ENCODE data around the gene MYORG. TPM values are rescaled to one million over a fixed set of nuclear protein-coding genes. Genes with fewer than 3 reads are reported as not detected.
A peak's percentile ranks its signal among the peaks of the same experiment; 100 is the strongest.

The MYORG gene
- total and polyA plus RNA-seq, 9 of the 15 experiments (the other 6 are each of a cell fraction or from before 2014, with no cell fraction given): 0.06 to 0.82 (median 0.18) TPM

DNA sequence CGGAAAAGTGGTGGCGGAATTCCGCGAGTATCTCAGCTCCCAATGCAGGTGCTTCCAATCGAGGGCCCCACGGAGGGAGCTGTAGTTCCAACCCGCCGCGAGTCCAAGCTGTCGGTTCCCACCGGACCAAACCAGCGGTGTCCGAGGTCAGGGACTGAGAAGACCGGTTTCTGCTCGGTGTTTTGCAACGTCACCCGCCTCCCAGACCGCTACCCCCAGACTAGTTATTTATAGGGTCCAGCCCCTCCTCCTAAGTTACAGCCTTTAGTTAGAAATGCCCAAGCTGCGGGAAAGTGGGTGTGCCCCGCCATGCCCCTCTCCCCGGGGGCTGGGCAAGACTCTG lies 677 bp upstream of the MYORG start (continued):
- TF ChIP-seq, protein P1, sequence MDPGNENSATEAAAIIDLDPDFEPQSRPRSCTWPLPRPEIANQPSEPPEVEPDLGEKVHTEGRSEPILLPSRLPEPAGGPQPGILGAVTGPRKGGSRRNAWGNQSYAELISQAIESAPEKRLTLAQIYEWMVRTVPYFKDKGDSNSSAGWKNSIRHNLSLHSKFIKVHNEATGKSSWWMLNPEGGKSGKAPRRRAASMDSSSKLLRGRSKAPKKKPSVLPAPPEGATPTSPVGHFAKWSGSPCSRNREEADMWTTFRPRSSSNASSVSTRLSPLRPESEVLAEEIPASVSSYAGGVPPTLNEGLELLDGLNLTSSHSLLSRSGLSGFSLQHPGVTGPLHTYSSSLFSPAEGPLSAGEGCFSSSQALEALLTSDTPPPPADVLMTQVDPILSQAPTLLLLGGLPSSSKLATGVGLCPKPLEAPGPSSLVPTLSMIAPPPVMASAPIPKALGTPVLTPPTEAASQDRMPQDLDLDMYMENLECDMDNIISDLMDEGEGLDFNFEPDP (CRISPR knock-in tag; IDR thresholded peaks at IDR 0.05): no peak
- TF ChIP-seq FUS (optimal IDR thresholded peaks at IDR 0.05; ENCODE audit: low read depth, low read length) (no peak), TEAD1 (CRISPR knock-in tag; IDR thresholded peaks at IDR 0.05) (0 out of 4 replicates have a peak, but pooled peaks of 1 of the 2 experiments have one; percentile 2), ZNF174 (CRISPR knock-in tag; IDR thresholded peaks at IDR 0.05) (no peak), MTA3 (IDR thresholded peaks at IDR 0.05; ENCODE audit: borderline replicate concordance) (0 out of 2 replicates have a peak, but pooled peaks have one; percentile 5), EP400 (IDR thresholded peaks at IDR 0.05) (0 out of 2 replicates have a peak, but pooled peaks have one; percentile 27), BRD4 (IDR thresholded peaks at IDR 0.05) (no peak), ZC3H4 (CRISPR knock-in tag; IDR thresholded peaks at IDR 0.05; ENCODE audit: borderline replicate concordance) (no peak)
- TF ChIP-seq, protein P2, sequence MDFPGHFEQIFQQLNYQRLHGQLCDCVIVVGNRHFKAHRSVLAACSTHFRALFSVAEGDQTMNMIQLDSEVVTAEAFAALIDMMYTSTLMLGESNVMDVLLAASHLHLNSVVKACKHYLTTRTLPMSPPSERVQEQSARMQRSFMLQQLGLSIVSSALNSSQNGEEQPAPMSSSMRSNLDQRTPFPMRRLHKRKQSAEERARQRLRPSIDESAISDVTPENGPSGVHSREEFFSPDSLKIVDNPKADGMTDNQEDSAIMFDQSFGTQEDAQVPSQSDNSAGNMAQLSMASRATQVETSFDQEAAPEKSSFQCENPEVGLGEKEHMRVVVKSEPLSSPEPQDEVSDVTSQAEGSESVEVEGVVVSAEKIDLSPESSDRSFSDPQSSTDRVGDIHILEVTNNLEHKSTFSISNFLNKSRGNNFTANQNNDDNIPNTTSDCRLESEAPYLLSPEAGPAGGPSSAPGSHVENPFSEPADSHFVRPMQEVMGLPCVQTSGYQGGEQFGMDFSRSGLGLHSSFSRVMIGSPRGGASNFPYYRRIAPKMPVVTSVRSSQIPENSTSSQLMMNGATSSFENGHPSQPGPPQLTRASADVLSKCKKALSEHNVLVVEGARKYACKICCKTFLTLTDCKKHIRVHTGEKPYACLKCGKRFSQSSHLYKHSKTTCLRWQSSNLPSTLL (IDR thresholded peaks at IDR 0.05): no peak
- TF ChIP-seq, protein P3, sequence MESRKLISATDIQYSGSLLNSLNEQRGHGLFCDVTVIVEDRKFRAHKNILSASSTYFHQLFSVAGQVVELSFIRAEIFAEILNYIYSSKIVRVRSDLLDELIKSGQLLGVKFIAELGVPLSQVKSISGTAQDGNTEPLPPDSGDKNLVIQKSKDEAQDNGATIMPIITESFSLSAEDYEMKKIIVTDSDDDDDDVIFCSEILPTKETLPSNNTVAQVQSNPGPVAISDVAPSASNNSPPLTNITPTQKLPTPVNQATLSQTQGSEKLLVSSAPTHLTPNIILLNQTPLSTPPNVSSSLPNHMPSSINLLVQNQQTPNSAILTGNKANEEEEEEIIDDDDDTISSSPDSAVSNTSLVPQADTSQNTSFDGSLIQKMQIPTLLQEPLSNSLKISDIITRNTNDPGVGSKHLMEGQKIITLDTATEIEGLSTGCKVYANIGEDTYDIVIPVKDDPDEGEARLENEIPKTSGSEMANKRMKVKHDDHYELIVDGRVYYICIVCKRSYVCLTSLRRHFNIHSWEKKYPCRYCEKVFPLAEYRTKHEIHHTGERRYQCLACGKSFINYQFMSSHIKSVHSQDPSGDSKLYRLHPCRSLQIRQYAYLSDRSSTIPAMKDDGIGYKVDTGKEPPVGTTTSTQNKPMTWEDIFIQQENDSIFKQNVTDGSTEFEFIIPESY (CRISPR knock-in tag; IDR thresholded peaks at IDR 0.05): peak; percentile 79
- TF ChIP-seq, protein P4, sequence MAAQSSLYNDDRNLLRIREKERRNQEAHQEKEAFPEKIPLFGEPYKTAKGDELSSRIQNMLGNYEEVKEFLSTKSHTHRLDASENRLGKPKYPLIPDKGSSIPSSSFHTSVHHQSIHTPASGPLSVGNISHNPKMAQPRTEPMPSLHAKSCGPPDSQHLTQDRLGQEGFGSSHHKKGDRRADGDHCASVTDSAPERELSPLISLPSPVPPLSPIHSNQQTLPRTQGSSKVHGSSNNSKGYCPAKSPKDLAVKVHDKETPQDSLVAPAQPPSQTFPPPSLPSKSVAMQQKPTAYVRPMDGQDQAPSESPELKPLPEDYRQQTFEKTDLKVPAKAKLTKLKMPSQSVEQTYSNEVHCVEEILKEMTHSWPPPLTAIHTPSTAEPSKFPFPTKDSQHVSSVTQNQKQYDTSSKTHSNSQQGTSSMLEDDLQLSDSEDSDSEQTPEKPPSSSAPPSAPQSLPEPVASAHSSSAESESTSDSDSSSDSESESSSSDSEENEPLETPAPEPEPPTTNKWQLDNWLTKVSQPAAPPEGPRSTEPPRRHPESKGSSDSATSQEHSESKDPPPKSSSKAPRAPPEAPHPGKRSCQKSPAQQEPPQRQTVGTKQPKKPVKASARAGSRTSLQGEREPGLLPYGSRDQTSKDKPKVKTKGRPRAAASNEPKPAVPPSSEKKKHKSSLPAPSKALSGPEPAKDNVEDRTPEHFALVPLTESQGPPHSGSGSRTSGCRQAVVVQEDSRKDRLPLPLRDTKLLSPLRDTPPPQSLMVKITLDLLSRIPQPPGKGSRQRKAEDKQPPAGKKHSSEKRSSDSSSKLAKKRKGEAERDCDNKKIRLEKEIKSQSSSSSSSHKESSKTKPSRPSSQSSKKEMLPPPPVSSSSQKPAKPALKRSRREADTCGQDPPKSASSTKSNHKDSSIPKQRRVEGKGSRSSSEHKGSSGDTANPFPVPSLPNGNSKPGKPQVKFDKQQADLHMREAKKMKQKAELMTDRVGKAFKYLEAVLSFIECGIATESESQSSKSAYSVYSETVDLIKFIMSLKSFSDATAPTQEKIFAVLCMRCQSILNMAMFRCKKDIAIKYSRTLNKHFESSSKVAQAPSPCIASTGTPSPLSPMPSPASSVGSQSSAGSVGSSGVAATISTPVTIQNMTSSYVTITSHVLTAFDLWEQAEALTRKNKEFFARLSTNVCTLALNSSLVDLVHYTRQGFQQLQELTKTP (IDR thresholded peaks at IDR 0.05; ENCODE audit: low read depth in 1 of 2, partially characterized antibody in 2 of 2): peak in 1 of 2 experiments; percentile 1

Data from K562 (cell line).